GM12873 (cell line): ENCODE results near the gene AASDH.
A peak's percentile ranks its signal among the peaks of the same experiment; 100 is the strongest.

Experiments used
- CTCF ChIP-seq: IDR thresholded peaks from 2 replicates; pipeline ENCODE4 v1.5.1; 2012; ENCODE audit warnings: low read depth, mild to moderate bottlenecking, moderate library complexity, low read length, control low read depth; ENCODE audit not compliant: insufficient read depth; ENCODE audit errors: missing control alignments

The AASDH gene

GRCh38 chr4:56387023-56388001 lies at the start of gene AASDH:
AASDH (minus strand) TSS chr4:56387491; CDS start chr4:56384299, 3,192 bp downstream.
- no peak for TF ChIP-seq CTCF

DNA sequence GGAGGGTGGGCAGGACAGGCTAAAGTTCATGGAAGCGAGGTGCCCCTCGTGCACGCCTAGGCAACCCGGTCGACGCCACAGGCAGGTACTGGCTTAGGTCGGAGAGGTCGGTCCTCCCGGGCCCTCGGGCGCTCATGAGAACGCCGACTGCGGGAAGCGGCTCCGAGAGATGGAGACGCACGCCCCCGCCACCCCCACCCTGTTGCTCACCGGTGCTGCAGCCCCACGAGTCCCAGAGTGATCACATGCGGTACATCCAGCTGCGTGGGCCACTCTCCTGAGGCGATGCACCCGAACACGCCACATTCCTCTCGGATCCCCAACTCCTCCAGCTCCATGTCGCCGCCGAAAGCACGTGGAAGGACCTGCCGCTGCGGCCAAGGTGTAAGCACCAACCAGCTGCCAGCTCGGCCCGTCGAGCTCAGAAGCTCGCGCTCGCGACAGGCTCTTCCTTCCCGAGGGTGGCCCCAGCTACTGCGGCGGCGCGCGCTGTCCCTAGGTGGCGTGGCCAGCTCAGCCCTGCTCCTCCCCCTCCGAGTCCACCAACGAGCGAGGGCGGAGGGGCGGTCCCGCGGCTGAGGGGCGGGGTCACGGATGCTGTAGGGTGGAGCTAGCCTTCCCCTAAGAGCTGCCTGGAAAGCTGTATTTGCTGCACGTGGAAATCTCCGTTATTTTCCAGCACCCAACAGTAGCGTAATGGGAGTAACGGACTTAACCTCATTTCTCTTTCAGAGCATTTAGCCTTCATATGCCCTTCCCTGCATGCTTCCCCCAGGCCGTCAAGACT lies 48.0 kb upstream of the AASDH start, which contains the start of gene PPAT:
Gene PPAT, minus strand, starts transcription at position 476 of the 787 bp plus-strand sequence. Its CDS starts 138 bp downstream, at position 338.
- peak; percentile 14 for TF ChIP-seq CTCF

DNA sequence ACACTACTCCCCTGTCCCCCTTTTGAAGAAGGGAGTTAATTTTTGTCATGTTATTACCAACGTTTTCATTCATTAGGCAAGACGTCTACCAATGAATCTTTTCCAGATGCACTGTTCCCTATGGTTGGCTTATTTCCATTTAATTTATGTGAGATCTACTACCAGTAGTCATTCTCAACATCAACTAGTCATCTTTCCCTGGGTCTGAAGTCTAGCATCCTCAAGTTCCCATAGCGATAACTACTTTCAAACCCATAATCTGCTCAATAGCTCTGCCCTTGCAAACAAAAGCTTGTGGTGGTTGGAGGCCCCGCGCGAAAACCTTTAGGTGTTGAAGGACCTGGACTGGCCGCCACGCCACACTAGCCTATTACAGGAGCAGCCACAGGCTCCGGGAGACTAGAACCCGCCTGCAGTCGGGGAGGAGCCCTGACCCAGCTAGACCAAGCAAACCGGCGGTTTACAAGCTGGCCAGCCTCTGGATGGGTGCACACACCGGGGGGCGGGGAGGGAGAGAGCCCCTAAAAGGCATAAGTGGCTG lies 47.4 kb upstream of the AASDH start:
- no peak for TF ChIP-seq CTCF

- TF ChIP-seq CTCF = no peak
These were observed 46.0 kb upstream of the AASDH start for GRCh38 chr4:56433280-56433679.

DNA sequence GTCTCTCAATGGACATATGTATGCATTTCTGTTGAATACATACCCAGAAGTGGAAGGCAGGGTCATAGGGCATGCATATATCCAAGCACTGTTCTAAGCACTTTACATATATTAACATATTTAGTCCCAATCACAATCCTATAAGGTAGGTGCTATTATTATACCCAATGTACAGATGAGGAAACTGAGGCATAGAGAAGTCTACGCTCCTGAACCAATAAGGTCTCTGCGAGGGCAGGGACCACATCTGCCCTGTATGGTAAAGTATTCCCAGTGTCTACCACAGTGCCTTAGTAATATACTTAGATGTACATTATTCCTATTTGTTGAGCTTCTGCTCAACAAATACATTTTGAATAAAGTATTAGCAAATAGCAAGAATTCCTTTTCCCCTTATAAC lies 42.9 kb upstream of the AASDH start:
- no peak for TF ChIP-seq CTCF

DNA sequence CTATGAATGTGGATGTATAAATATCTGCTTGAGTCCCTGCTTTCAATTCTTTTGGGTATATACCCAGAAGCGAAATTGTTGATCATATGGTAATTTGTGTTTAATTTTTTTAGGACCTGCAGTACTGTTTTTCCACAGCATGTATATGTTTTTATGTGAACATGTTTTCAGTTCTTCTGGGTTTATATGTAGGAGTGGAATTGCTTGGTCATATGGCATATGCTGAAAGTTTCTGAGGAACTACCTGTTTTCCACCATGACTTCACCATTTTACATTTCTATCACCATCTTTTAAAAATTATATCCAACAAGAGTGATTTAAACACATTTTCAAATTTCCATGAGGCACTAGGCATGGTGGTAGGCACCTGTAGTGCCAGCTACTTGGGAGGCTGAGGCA lies 39.9 kb upstream of the AASDH start:
- no peak for TF ChIP-seq CTCF

GRCh38 chr4:56426273-56426672 lies 39.0 kb upstream of the AASDH start:
- TF ChIP-seq CTCF = no peak
